ENCODE data around the gene C15orf61.

Gene C15orf61

DNA sequence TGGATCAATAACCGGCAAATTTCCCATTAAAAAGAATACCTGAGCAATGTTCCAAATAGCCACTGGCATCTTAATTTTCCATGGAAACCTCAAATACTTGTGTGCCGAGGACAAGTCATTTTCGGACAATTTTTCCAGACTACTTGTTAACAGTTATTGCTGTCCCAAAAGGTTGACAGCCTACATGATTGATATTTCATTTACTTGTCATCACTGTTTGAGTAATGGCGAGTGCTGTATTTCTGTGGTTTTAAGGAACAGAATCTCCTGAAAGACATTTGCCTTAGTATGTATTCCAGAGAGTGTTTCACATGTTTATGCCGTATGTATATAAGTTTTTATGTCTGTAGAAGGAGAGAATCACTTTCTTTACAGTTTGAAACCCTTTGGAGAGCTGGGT lies 58.2 kb downstream of the C15orf61 start (continued):
- TF ChIP-seq, protein P1, sequence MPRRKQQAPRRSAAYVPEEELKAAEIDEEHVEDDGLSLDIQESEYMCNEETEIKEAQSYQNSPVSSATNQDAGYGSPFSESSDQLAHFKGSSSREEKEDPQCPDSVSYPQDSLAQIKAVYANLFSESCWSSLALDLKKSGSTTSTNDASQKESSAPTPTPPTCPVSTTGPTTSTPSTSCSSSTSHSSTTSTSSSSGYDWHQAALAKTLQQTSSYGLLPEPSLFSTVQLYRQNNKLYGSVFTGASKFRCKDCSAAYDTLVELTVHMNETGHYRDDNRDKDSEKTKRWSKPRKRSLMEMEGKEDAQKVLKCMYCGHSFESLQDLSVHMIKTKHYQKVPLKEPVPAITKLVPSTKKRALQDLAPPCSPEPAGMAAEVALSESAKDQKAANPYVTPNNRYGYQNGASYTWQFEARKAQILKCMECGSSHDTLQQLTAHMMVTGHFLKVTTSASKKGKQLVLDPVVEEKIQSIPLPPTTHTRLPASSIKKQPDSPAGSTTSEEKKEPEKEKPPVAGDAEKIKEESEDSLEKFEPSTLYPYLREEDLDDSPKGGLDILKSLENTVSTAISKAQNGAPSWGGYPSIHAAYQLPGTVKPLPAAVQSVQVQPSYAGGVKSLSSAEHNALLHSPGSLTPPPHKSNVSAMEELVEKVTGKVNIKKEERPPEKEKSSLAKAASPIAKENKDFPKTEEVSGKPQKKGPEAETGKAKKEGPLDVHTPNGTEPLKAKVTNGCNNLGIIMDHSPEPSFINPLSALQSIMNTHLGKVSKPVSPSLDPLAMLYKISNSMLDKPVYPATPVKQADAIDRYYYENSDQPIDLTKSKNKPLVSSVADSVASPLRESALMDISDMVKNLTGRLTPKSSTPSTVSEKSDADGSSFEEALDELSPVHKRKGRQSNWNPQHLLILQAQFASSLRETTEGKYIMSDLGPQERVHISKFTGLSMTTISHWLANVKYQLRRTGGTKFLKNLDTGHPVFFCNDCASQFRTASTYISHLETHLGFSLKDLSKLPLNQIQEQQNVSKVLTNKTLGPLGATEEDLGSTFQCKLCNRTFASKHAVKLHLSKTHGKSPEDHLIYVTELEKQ (tag by site-specific recombination; IDR thresholded peaks at IDR 0.05; ENCODE audit: borderline replicate concordance) = peak; percentile 89
- TF ChIP-seq HOXA7 (CRISPR knock-in tag; IDR thresholded peaks at IDR 0.05; ENCODE audit: borderline replicate concordance) (no peak), ZNF324 (tag by site-specific recombination; IDR thresholded peaks at IDR 0.05) (no peak), OSR2 (tag by site-specific recombination; IDR thresholded peaks at IDR 0.05) (peak; percentile 81), ZNF785 (tag by site-specific recombination; IDR thresholded peaks at IDR 0.05) (no peak), ZSCAN30 (tag by site-specific recombination; IDR thresholded peaks at IDR 0.05) (peak; percentile 47; the same call in 1 of the 2 replicates), ZEB2 (tag by site-specific recombination; IDR thresholded peaks at IDR 0.05) (peak; percentile 74), ZNF596 (tag by site-specific recombination; IDR thresholded peaks at IDR 0.05) (no peak)
- TF ChIP-seq, protein P2, sequence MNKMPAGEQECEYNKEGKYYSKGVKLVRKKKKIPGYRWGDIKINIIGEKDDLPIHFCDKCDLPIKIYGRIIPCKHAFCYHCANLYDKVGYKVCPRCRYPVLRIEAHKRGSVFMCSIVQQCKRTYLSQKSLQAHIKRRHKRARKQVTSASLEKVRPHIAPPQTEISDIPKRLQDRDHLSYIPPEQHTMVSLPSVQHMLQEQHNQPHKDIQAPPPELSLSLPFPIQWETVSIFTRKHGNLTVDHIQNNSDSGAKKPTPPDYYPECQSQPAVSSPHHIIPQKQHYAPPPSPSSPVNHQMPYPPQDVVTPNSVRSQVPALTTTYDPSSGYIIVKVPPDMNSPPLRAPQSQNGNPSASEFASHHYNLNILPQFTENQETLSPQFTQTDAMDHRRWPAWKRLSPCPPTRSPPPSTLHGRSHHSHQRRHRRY (tag by site-specific recombination; IDR thresholded peaks at IDR 0.05) = no peak
